ENCODE data around the gene SLIT3. TPM values are rescaled to one million over a fixed set of nuclear protein-coding genes. Genes with fewer than 3 reads are reported as not detected.
"Not testable (repeated sequence)": the region's sequence is repeated elsewhere in the genome, so short reads cannot be mapped to it uniquely, and the experiment has no call there.

Gene SLIT3
- total and polyA plus RNA-seq, 8 donors, result 1.2 to 24.5 (median 8.6) TPM

GRCh38 chr5:168637793-168638192 is 663.1 kb downstream of the SLIT3 start:
- H3K9me3 ChIP-seq, result no peaks in the 10 kb centered on the region
- intact Hi-C loops (cut with DNase I; ENCODE audit: low total_unique reads), result no loop called here
- H3K36me3 ChIP-seq, result no peaks in the 10 kb centered on the region
- no peak overlapping the region for H3K4me3 ChIP-seq
- H3K27ac ChIP-seq, result no peak overlapping the region
- WGBS, 5 donors, result 64 to 93% (median 75%) methylated on average over 1 of the region's 1 CpG
- no peaks in the 10 kb centered on the region for H3K4me1 ChIP-seq
- no peaks in the 10 kb centered on the region for H3K27me3 ChIP-seq
- DNase-seq, result no peak
- TF ChIP-seq EP300 (IDR thresholded peaks at IDR 0.05) (no peak), POLR2A (IDR thresholded peaks at IDR 0.05) (no peak), POLR2AphosphoS5 (IDR thresholded peaks at IDR 0.05) (no peak), CTCF (IDR thresholded peaks at IDR 0.05) (no peak)

GRCh38 chr5:168637281-168637680 is 663.7 kb downstream of the SLIT3 start:
- Histone ChIP-seq H3K36me3 (no peaks in the 10 kb centered on the region), H3K4me3 (no peak overlapping the region), H3K27ac (no peak overlapping the region), H3K27me3 (no peaks in the 10 kb centered on the region), H3K9me3 (no peaks in the 10 kb centered on the region), H3K4me1 (no peaks in the 10 kb centered on the region)
- 78 to 93% (median 84%) methylated on average over 2 of the region's 2 CpGs for WGBS, 5 donors
- DNase-seq, result no peak
- intact Hi-C loops (cut with DNase I; ENCODE audit: low total_unique reads), result no loop called here
- no peak for TF ChIP-seq EP300 (IDR thresholded peaks at IDR 0.05)
- no peak for TF ChIP-seq POLR2A (IDR thresholded peaks at IDR 0.05)
- TF ChIP-seq POLR2AphosphoS5 (IDR thresholded peaks at IDR 0.05), result no peak
- no peak for TF ChIP-seq CTCF (IDR thresholded peaks at IDR 0.05)

GRCh38 chr5:168630958-168631357 is 670.0 kb downstream of the SLIT3 start:
- DNase-seq; H3K4me3 ChIP-seq; H3K36me3 ChIP-seq; H3K4me1 ChIP-seq; H3K27ac ChIP-seq; intact Hi-C loops (cut with DNase I; ENCODE audit: low total_unique reads): not testable (repeated sequence)
- Histone ChIP-seq H3K9me3 (peaks cover 0 to 15% (median 11%) of the 10 kb centered on the region in 4 donors), H3K27me3 (peaks cover 0 to 12% (median 0%) of the 10 kb centered on the region in 3 donors)
- WGBS, 5 donors, result 81 to 95% (median 89%) methylated on average over 13 of the region's 13 CpGs

- no peak for TF ChIP-seq POLR2A (IDR thresholded peaks at IDR 0.05)
- TF ChIP-seq EP300 (IDR thresholded peaks at IDR 0.05), result no peak
- TF ChIP-seq POLR2AphosphoS5 (IDR thresholded peaks at IDR 0.05), result no peak
- 73 to 82% (median 79%) methylated on average over 3 of the region's 3 CpGs for WGBS, 5 donors
- H3K4me3 ChIP-seq, result no peak overlapping the region
- H3K36me3 ChIP-seq, result no peaks in the 10 kb centered on the region
- H3K9me3 ChIP-seq, result no peaks in the 10 kb centered on the region
- H3K27ac ChIP-seq, result no peak overlapping the region
- DNase-seq, result no peak
- peaks cover 0 to 6% (median 0%) of the 10 kb centered on the region in 3 donors for H3K27me3 ChIP-seq
- no peaks in the 10 kb centered on the region for H3K4me1 ChIP-seq
- intact Hi-C loops (cut with DNase I; ENCODE audit: low total_unique reads), result no loop called here
Measured at GRCh38 chr5:168624850-168625364, 676.0 kb downstream of the SLIT3 start.

- Histone ChIP-seq H3K27me3 (no peaks in the 10 kb centered on the region), H3K4me1 (no peaks in the 10 kb centered on the region), H3K36me3 (no peaks in the 10 kb centered on the region), H3K4me3 (no peak overlapping the region), H3K27ac (no peak overlapping the region), H3K9me3 (no peaks in the 10 kb centered on the region)
- no peak for DNase-seq
- TF ChIP-seq POLR2AphosphoS5 (IDR thresholded peaks at IDR 0.05), result no peak
- TF ChIP-seq EP300 (IDR thresholded peaks at IDR 0.05), result no peak
- TF ChIP-seq CTCF (IDR thresholded peaks at IDR 0.05), result no peak
- TF ChIP-seq POLR2A (IDR thresholded peaks at IDR 0.05), result no peak
- 71 to 83% (median 79%) methylated on average over 1 of the region's 1 CpG for WGBS, 5 donors
- intact Hi-C loops (cut with DNase I; ENCODE audit: low total_unique reads), result no loop called here
Measured at GRCh38 chr5:168620807-168621206, 680.1 kb downstream of the SLIT3 start.

Data from stomach (tissue), 9 donors.